BE2C (cell line): ENCODE measurements around the gene YPEL4.
"Not testable (repeated sequence)": the region's sequence is repeated elsewhere in the genome, so short reads cannot be mapped to it uniquely, and the experiment has no call there.

Source experiments
- DNase-seq: peaks from one replicate; pipeline ENCODE4 v3.0.0-alpha.2; 2020
- H3K27me3 ChIP-seq: fragments of 250-450 bp; sonication (Bioruptor Pico); 2 replicates; pipeline ENCODE4 v1.5.1; 2020; ENCODE audit warnings: mild to moderate bottlenecking
- H3K36me3 ChIP-seq: fragments of 250-450 bp; sonication (Bioruptor Pico); 2 replicates; pipeline ENCODE4 v1.5.1; 2020; ENCODE audit warnings: mild to moderate bottlenecking
- H3K4me1 ChIP-seq: fragments of 250-450 bp; sonication (Bioruptor Pico); 2 replicates; pipeline ENCODE4 v1.5.1; 2020
- H3K4me3 ChIP-seq: 2 replicates; pipeline ENCODE4 v1.5.1; 2011; ENCODE audit warnings: low read depth, low read length
- H3K9me3 ChIP-seq: fragments of 250-450 bp; sonication (Bioruptor Pico); 2 replicates; pipeline ENCODE4 v1.5.1; 2020
- CTCF ChIP-seq: IDR thresholded peaks from 2 replicates; pipeline ENCODE4 v1.5.1; 2012; ENCODE audit warnings: mild to moderate bottlenecking, low read depth, low read length

The YPEL4 gene

GRCh38 chr11:57652662-57653061, 3.0 kb upstream of the YPEL4 start:
- Histone ChIP-seq H3K9me3 (no peaks in the 10 kb centered on the region), H3K36me3 (no peaks in the 10 kb centered on the region), H3K4me3 (no peak overlapping the region), H3K27me3 (peaks cover 18% of the 10 kb centered on the region), H3K4me1 (no peaks in the 10 kb centered on the region)
- DNase-seq, result no peak
- no peak for TF ChIP-seq CTCF

GRCh38 chr11:57652230-57652629, 2.5 kb upstream of the YPEL4 start:
- not testable (repeated sequence) for H3K4me3 ChIP-seq, H3K4me1 ChIP-seq, DNase-seq, H3K9me3 ChIP-seq, H3K36me3 ChIP-seq
- peaks cover 22% of the 10 kb centered on the region for H3K27me3 ChIP-seq

GRCh38 chr11:57651408-57651807, 1.7 kb upstream of the YPEL4 start:
- no peaks in the 10 kb centered on the region for H3K4me1 ChIP-seq

GRCh38 chr11:57650739-57651090, 1.0 kb upstream of the YPEL4 start:
- Histone ChIP-seq H3K4me1 (no peaks in the 10 kb centered on the region), H3K4me3 (no peak overlapping the region), H3K9me3 (no peaks in the 10 kb centered on the region), H3K36me3 (no peaks in the 10 kb centered on the region), H3K27me3 (peaks cover 35% of the 10 kb centered on the region)
- no peak for DNase-seq
- no peak for TF ChIP-seq CTCF

More at GRCh38 chr11:57651408-57651807, 1.7 kb upstream of the YPEL4 start:
- Histone ChIP-seq H3K9me3 (no peaks in the 10 kb centered on the region), H3K27me3 (peaks cover 30% of the 10 kb centered on the region), H3K4me3 (no peak overlapping the region), H3K36me3 (no peaks in the 10 kb centered on the region)
- no peak for TF ChIP-seq CTCF
- DNase-seq, result no peak

- no peak for DNase-seq
- peaks cover 35% of the 10 kb centered on the region for H3K27me3 ChIP-seq
- H3K4me1 ChIP-seq, result no peaks in the 10 kb centered on the region
- no peak for TF ChIP-seq CTCF
- no peaks in the 10 kb centered on the region for H3K9me3 ChIP-seq
- no peaks in the 10 kb centered on the region for H3K36me3 ChIP-seq
- no peak overlapping the region; the same call in 1 of the 2 replicates for H3K4me3 ChIP-seq
Measured at GRCh38 chr11:57648801-57649735, 644 bp downstream of the YPEL4 start.

- DNase-seq, result no peak
- Histone ChIP-seq H3K36me3 (no peaks in the 10 kb centered on the region), H3K27me3 (peaks cover 35% of the 10 kb centered on the region), H3K4me1 (no peaks in the 10 kb centered on the region), H3K9me3 (no peaks in the 10 kb centered on the region), H3K4me3 (no peak overlapping the region)
- TF ChIP-seq CTCF, result no peak
Measured at GRCh38 chr11:57647960-57648800, 1.5 kb downstream of the YPEL4 start.
